SK-N-DZ (cell line): ENCODE data around the gene SMARCA1. TPM values are rescaled to one million over a fixed set of nuclear protein-coding genes. Genes with fewer than 3 reads are reported as not detected.
"Not testable (repeated sequence)": the region's sequence is repeated elsewhere in the genome, so short reads cannot be mapped to it uniquely, and the experiment has no call there.

ENCODE experiments used
- DNase-seq: peaks from one replicate; pipeline ENCODE4 v3.0.0-alpha.2; 2015; ENCODE audit warnings: low spot score
- polyA plus RNA-seq, 2 experiments: library from polyadenylated mRNA; depleted of rRNA; stranded (reverse); fragments of >200 nt; gene quantifications; 2 replicates each; pipeline ENCODE4 v1.2.3, GENCODE V29; 2014

The SMARCA1 gene, protein sequence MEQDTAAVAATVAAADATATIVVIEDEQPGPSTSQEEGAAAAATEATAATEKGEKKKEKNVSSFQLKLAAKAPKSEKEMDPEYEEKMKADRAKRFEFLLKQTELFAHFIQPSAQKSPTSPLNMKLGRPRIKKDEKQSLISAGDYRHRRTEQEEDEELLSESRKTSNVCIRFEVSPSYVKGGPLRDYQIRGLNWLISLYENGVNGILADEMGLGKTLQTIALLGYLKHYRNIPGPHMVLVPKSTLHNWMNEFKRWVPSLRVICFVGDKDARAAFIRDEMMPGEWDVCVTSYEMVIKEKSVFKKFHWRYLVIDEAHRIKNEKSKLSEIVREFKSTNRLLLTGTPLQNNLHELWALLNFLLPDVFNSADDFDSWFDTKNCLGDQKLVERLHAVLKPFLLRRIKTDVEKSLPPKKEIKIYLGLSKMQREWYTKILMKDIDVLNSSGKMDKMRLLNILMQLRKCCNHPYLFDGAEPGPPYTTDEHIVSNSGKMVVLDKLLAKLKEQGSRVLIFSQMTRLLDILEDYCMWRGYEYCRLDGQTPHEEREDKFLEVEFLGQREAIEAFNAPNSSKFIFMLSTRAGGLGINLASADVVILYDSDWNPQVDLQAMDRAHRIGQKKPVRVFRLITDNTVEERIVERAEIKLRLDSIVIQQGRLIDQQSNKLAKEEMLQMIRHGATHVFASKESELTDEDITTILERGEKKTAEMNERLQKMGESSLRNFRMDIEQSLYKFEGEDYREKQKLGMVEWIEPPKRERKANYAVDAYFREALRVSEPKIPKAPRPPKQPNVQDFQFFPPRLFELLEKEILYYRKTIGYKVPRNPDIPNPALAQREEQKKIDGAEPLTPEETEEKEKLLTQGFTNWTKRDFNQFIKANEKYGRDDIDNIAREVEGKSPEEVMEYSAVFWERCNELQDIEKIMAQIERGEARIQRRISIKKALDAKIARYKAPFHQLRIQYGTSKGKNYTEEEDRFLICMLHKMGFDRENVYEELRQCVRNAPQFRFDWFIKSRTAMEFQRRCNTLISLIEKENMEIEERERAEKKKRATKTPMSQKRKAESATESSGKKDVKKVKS
- 37.1 and 40.3 TPM in 2 replicates for polyA plus RNA-seq (2014; cell fraction: cytosol; rRNA removed)
- 24.0 and 26.3 TPM in 2 replicates for polyA plus RNA-seq (2014; cell fraction: nucleus; rRNA removed)

DNA sequence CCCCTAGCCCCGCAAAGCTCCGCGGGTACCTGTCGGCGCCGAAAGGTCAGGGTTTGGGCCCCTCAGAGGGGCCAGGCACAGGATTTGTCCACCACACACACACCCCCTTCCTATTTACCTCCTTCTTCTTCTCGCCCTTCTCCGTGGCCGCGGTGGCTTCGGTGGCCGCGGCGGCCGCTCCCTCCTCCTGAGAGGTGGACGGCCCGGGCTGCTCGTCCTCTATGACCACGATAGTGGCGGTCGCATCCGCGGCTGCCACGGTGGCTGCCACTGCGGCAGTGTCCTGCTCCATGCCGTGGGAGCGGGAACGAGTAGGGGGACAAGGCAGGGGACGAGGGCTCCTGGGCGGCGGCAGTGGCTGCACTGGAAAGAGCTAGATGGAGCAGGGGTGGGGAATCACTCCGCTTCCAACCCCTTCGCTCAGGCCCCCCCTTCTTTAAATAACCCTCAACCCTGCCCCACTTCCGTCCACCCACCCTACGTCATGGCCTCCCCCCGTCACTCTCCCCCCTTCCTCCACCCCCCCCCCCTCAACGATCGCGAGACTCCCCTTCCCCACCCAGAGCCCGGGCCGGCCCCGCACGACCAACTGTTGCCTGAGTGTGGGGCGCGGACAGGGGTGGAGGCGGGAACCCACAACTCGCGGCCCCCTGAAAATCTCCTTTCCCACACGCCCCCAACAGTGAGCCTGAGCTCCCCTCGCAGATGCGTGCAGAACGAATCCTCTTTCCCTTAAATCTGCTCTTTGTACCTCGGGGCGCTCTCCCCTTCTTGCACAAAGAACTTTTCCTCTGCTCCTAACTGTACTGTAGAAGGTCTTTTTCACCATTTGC lies at the start of gene SMARCA1:
Gene SMARCA1 (minus strand): TSS at position 412 of the 833 bp plus-strand sequence. CDS start 120 bp downstream, at position 292.
- peak; percentile 58 for DNase-seq

DNA sequence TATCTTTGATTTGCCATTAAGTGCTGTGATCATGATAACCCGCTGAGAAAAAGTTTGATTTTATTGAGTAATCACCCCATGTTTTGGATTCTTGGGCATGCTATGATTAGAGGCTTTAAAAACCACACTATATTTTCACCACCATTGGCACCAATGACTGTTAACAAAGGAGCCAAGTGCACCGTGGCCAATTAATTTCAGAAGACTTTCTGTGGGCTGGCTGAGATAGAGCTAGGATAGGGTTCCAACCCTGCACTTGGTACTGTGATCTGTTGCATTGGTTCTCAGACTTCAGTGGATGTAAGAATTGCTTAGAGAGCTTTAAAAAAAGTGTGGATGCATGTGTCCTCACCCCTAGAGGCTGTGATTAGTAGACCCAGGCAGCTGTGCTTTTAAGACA lies 49.1 kb upstream of the SMARCA1 start:
- no peak for DNase-seq

DNA sequence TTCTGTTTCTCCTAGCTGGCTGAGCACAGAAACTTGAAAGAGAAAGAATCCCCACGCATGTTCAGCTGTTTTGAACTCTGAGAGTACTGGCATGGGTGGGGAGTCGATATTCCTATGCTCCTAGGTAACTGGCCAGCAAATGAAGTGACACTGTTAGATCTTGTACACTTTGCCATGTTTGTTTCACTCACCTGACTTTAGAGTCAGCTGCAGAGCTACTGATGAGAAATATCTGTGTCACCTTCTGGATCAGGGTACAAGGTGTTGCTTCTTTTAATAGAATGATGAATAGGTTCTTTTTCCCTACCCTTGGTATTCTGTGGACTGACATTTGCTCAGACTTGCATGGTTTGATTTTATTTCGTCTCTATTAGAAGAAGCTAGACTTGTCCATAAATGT lies 45.1 kb upstream of the SMARCA1 start:
- DNase-seq, result no peak

DNA sequence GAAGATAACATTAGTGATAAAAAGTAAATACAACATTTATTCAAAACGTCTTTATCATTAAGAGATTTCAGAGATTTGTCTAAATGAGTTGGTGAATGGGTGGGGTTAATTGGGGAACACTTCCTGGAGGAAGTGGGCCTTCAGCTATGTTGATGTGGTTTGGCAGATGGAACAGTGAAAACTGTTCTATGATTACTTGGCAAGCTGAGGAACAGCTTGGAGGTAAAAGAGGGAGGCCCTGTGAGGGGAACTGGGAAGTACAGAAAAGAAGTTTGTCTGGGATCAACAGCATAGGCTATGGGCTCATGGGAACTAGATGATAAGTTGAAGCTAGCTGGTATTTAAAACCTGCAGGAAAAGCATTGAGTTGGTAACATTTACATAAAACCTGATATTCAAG lies 42.8 kb upstream of the SMARCA1 start:
- no peak for DNase-seq

DNA sequence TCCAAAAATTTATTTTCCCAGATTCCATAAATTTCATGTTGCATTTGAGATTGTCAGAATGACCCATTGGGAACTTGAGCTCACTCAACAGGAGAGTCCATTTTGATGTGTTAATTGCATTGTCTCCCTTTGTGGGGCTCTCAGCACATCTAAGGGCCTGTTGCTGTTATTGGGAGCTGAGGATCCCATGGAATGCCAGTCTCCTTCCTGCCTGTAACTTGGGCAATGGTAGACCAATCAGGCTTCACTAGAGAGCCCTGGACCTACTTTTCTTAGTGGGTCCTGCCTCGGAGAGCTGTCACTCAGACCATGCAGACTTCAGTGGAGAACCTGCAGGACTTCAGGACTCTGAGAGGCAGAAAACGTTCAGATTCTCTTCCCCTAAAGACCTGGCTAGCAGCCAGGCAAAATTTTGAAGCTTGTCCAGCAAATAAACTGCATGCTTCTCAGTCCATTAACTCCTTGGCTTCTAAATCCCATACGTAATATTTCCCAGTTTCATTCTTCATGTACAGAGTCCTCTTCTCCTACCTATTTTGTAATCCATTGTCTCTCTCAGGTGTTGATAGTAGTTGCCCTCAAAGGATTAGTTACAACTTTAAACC lies 41.9 kb upstream of the SMARCA1 start:
- DNase-seq, result no peak

DNA sequence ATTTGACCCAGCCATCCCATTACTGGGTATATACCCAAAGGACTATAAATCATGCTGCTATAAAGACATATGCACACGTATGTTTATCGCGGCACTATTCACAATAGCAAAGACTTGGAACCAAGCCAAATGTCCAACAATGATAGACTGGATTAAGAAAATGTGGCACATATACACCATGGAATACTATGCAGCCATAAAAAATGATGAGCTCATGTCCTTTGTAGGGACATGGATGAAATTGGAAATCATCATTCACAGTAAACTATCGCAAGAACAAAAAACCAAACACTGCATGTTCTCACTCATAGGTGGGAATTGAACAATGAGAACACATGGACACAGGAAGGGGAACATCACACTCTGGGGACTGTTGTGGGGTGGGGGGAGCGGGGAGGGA lies 41.1 kb upstream of the SMARCA1 start:
- DNase-seq, result not testable (repeated sequence)

DNA sequence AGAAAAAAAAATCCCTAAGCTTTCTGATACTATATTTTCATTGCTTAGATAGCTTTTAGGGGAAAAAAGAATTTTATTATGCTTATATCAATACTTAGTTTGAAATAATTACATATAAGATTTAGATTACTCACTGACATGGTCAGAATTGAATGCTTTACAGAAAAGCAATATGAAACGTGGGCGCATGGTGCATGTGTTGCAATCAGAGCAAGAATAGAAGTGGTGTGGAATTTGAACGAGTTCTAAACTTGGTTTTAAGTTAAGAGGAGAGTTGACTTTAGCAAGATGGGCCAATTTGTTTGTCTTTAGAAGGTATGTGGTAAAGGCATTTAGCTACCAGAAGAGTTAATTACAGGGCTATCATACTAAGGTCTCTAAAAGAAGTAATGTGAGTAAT lies 38.2 kb upstream of the SMARCA1 start:
- DNase-seq, result no peak

DNA sequence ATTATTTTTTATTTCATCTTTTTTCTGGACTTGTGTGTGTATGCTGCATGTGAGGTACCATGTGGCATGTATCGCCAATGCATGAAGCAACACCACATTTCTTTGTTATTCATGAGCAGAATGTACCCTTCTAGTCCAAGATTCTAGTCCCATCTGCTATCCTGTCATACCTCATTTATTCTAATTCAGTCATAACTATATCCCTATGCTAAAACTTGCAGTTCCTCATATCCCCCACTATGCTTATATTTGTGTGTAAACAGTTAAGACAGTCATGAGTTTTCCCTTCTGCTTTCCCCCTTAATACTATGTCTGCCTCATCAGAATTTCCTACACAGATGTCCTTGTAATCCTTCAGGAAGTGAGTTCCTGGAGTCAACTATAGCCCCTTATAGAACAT lies 36.5 kb upstream of the SMARCA1 start:
- DNase-seq, result no peak

DNA sequence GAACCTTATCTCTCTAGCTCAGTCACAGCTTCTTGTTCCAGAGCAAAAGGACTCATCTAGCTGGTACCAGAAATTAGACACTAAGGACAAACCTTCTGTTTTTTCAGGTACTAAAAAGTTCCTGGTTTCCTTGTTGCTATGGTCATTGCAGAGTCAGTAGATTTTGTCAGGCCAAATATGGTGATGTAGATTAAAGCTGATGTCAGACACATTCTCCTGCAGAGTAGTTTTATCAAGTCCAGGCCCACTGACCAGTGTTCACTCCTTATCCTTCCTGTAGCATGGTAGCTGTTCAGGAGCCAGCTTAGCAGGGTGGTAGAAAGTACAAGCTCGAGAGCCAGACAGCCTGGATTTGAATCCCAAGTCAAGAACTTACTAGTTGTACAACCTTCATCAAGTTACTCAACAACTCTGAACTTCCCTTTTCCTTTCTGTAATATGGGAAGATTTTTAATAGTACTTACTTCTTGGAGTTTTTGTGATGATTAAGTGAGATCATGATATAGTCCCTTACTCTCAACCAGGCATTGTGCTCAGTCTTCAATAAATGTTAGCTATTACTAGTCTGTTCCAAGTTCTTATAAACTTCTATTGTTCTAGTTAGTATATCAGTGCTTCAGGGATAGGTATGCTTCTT lies 34.7 kb upstream of the SMARCA1 start:
- no peak for DNase-seq

DNA sequence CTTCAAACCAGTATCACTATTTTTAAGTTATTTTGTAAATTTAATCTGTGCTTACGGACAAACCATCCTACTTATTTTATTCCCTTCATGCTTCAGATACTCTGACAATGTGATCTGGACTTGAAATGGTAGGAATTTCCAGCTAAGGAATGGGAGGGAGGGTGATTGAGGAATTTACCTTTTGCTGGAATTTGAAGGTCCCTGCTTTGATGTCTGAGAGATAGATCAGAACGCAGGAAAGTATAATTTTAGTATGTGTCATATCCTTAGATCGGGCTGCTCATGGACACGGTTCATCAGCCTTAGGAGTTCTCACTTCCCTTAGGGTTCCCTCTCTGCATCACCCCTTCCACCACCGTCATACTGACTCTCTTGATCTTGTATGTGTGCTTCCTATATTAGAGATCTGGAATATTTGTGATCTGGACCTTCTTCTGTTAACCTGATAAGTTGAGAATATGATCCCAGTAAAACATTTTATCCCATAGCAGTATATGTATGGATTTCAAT lies 33.6 kb upstream of the SMARCA1 start:
- DNase-seq, result no peak

DNA sequence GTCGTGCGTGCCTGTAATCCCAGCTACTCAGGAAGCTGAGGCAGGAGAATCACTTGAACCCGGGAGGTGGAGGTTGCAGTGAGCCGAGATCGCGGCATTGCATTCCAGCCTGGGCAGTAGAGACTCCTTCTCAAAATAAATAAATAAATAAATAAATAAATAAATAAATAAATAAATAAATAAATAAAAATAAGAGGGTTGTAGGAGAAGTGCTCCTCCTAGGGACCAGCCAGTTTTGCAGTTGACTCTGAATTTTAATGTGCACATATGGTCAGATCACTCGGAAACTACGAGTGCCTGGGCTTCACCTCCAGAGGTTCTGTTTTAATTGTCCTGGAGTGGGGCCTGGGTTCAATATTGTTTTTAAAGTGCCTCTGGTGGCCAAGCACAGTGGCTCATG lies 31.5 kb upstream of the SMARCA1 start:
- DNase-seq, result not testable (repeated sequence)

DNA sequence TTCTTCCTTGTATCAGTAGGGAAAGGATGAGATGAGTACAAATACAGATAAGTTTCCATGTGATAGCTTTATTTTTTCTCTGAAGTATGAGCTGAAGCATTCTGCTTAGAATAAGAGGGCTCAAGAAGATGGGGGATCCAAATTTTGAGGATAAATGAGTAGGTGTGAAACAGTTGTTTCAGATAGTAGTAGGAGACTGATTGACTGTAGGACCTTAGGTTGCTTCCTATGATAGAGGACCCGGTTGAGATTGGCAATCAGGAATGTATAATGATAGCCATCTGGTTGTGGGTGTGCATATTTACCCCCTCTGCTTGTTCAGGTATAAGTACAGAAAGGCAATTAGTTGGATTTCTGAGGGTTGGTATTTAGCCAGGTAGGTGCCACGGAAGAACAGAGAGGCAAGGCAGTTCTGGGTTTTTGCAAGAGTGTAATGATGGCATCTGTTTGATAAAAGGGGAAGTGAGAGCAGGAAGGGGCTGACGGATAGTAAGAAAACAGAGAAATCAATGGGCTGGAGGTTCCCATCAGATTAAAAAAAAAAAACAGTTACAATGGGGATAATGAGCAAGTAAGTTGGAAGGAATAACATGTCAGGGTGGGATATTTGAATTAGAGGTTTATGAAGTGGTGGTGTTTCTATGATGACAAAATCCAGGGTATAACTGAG lies 30.5 kb upstream of the SMARCA1 start:
- DNase-seq, result no peak

DNA sequence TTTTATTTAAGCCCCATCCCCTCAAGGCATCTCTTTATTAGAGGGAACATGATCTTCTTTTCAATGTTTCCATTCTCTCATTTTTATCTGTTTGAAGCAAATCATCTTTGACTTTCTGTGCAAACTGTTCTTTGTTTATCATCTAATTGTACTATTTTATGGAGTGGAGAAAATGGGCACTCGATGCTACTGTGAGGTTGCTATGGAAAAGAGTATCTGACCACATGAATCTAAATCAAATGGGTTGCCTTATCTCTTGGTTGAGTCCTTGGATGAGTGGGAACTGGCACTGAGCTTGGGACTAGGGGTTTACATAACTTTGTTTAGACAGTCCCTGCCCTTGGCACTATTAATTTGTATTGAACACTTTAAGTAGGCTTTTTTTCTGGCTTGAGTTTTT lies 25.8 kb upstream of the SMARCA1 start:
- DNase-seq, result no peak

DNA sequence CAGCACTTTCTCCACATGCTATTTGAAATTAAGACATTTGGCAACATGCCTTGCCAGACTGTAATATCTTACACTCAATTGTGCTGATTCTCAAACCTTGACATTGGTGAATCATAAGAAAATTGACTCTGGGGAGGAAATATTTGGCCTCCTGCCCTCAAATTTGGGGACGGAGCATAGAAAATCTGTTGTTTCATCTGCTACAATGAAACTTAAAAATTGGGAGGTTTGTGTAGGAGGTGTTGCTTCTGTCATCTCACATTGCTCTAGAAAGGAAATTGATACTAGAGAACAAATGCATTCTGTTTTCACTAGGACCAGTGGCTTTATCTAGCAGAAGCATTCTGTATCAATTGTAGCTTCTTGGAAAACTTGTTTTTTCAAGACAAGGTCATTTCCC lies 22.1 kb upstream of the SMARCA1 start:
- no peak for DNase-seq

DNA sequence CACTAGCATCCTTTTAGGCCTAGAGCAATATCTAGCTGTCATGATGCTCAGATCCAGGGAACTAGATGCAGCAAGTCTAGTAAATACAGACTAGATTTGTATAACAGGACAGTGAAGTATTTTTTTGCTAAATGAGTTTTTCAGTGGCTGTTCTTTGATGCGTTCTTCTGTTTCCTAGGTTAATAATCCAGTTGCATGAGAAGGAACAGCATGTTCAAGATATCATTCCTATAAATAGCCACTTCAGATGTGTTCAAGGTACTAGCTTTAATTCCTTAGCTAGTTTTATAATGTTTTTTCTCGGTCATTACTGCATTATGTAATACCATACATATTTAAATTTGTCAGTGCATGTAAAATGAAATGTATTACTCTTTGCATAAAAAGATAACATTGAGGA lies 21.5 kb upstream of the SMARCA1 start:
- DNase-seq, result no peak

DNA sequence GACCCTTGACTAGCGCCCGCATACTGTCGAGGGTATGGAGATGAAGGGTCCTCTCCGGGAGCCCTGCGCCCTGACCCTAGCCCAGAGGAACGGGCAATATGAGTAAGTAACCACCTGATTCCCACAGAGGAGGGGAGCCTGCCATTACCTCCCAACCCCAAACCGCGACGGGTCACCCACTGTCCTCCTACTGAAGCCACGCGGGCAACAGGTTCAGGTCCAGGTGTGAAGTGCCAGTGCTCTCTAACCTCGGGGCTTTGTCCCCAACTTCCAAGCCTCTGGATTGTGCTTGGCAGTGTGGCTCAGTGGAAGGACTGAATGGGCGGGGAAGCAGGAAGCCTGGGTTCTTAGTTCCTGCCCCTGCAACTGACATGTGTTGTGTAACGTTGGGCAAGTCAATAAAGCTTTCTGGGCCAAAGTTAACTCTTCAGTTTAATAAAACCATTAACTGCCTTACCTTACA lies 17.5 kb upstream of the SMARCA1 start:
- no peak for DNase-seq

DNA sequence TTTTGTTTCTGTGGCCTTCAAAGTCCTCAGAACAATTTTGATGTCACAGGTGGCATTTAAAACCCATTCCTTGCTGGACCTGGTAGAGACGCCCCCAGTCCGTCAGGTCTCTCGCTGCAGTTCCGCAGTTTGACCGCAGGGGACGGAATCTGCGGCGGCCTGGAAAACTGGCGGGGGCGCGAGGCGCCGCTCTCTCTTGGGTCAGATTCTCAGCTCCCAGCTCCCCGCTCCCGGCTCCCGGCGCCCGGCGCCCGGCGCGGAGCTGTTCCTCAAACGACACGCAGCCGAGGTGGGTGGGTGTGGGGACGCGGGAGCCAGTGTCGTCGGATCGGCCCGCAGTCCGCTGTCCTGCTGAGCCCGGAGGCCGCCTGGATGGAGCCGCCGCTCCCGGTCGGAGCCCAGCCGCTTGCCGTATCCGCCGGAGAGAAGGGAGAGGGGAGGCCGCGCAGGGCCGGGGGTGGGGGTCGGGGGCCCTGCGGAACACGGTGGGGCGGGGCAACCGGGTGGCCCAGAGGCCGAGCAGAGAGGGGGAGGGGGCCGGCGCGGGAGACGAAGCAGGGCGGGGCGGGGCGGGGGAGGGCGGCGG lies 16.9 kb upstream of the SMARCA1 start, which contains the start of gene OCRL:
Gene OCRL (plus strand): TSS at position 192 of the 586 bp plus-strand sequence. CDS start 181 bp downstream, at position 373.
- DNase-seq, result peak; percentile 70

DNA sequence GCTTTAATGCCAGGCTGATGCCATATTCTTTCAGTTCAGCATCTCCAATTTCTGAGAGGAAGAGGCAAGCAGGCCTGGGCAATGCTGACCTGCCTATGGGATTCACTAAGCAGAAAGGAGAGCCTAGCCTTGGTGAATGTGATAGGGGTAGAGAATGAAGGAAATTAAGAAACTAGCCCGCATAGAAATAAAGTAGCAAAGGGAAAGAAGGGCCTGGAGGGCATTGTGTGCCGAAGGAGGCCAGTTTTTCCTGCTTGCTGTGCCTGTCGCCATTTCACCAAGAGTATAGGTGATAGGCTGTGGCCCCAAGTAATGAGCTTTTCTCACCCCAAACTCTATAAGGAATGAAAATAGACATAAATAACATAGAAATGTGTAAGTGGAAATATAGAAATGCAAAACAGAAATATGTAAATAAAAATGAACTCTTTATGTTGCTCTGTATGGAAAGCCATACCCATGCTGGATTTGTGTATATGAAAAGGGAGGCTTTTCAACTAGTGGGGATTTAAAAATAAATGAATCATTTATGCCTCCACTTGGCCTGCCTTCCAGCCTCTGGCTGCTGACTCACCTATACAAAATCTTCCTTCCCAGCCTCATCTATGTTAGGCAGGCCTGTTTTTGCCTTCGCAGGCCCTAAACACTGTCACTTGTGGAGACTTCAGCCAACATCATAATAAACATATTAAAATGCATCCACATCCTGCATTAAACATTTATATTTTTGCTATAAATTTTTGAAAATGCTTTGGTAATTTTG lies 11.7 kb upstream of the SMARCA1 start:
- DNase-seq, result no peak
